ENCODE results near the gene AKAP8.

GRCh38 chr19:15427991-15428471 is 48.4 kb upstream of the AKAP8 start:
- TF ChIP-seq CTCF (optimal IDR thresholded peaks at IDR 0.05 in 1 of 3, IDR thresholded peaks at IDR 0.05 in 1 of 3, conservative IDR thresholded peaks at IDR 0.05 in 1 of 3; ENCODE audit: extremely low read depth in 1 of 3, insufficient read depth in 2 of 3, low read length in 3 of 3) (no peak), EZH2 (IDR thresholded peaks at IDR 0.05; ENCODE audit: low read length) (no peak)

Data from keratinocyte (primary cell).